PC-3 (cell line): ENCODE data around the gene ABLIM2.

Experiments
- EZH2 ChIP-seq: fragments of 300-600 bp; sonication (generic); IDR thresholded peaks from one replicate; pipeline ENCODE4 v1.6.1; 2017; ENCODE audit warnings: antibody characterized with exemption, mild to moderate bottlenecking, low read length; ENCODE audit not compliant: unreplicated experiment
- EZH2phosphoT487 ChIP-seq: fragments of 300-600 bp; sonication (generic); IDR thresholded peaks from 2 replicates; pipeline ENCODE4 v1.6.1; 2018; ENCODE audit warnings: mild to moderate bottlenecking, antibody characterized with exemption, low read length, borderline replicate concordance
- TF ChIP-seq, protein P1 (sequence below): fragments of 300-600 bp; sonication (generic); conservative IDR thresholded peaks from 2 replicates; pipeline ENCODE4 v1.5.1; 2017; ENCODE audit warnings: antibody characterized with exemption, low read depth, mild to moderate bottlenecking, low read length

DNA sequence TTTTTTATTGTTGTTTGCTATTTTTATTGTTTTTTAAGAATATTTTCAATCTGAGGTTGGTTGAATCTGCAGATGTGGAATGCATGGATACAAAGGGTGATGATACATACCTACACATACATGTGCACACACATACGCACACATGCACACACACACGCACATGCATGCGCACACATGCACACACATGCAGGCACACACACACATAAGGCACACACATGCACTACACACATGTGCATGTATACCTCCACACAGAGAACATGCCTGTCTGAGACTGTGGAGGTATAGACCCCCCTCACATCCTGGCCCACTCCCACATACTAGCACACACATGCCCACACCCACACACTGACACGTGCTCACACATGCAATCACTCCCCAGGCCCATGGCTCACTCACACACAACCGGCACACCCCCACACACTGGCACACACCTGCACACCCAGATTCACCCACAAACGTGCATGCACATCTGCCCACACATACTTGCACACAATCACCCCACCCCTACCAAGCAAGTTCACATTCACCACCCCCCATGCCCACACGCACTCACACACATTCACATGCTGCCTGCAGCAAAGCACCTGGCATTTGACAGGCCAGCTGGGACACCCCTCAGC, 121.4 kb downstream of the ABLIM2 start:
- TF ChIP-seq EZH2phosphoT487 (no peak), EZH2 (no peak)
- TF ChIP-seq, protein P1, sequence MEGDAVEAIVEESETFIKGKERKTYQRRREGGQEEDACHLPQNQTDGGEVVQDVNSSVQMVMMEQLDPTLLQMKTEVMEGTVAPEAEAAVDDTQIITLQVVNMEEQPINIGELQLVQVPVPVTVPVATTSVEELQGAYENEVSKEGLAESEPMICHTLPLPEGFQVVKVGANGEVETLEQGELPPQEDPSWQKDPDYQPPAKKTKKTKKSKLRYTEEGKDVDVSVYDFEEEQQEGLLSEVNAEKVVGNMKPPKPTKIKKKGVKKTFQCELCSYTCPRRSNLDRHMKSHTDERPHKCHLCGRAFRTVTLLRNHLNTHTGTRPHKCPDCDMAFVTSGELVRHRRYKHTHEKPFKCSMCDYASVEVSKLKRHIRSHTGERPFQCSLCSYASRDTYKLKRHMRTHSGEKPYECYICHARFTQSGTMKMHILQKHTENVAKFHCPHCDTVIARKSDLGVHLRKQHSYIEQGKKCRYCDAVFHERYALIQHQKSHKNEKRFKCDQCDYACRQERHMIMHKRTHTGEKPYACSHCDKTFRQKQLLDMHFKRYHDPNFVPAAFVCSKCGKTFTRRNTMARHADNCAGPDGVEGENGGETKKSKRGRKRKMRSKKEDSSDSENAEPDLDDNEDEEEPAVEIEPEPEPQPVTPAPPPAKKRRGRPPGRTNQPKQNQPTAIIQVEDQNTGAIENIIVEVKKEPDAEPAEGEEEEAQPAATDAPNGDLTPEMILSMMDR: no peak
